ENCODE measurements around the gene TDRD9. TPM values are rescaled to one million over a fixed set of nuclear protein-coding genes. Genes with fewer than 3 reads are reported as not detected.

TDRD9 gene
- total and polyA plus RNA-seq, 2 experiments from 2014 or later: 0.24 TPM; not detected in 1

- no peak for TF ChIP-seq ZNF462 (CRISPR knock-in tag; IDR thresholded peaks at IDR 0.05)
- no peak for TF ChIP-seq EZH2 (IDR thresholded peaks at IDR 0.05; ENCODE audit: low read depth, unreplicated experiment)
- TF ChIP-seq STAT1 (IDR thresholded peaks at IDR 0.05; ENCODE audit: unreplicated experiment): no peak
- TF ChIP-seq CTCF (conservative IDR thresholded peaks at IDR 0.05; ENCODE audit: low read depth in 2 of 2): no peak
- TF ChIP-seq ZNF114 (CRISPR knock-in tag; IDR thresholded peaks at IDR 0.05): no peak
- TF ChIP-seq NANOG (IDR thresholded peaks at IDR 0.05; ENCODE audit: borderline replicate concordance): no peak
- no peak for TF ChIP-seq EZH2phosphoT487 (IDR thresholded peaks at IDR 0.05; ENCODE audit: unreplicated experiment)
- no peak for TF ChIP-seq JUNB (IDR thresholded peaks at IDR 0.05; ENCODE audit: unreplicated experiment)
- TF ChIP-seq, protein P1, sequence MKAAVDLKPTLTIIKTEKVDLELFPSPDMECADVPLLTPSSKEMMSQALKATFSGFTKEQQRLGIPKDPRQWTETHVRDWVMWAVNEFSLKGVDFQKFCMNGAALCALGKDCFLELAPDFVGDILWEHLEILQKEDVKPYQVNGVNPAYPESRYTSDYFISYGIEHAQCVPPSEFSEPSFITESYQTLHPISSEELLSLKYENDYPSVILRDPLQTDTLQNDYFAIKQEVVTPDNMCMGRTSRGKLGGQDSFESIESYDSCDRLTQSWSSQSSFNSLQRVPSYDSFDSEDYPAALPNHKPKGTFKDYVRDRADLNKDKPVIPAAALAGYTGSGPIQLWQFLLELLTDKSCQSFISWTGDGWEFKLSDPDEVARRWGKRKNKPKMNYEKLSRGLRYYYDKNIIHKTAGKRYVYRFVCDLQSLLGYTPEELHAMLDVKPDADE (IDR thresholded peaks at IDR 0.05): no peak
Measured at GRCh38 chr14:103943673-103944072, 15.4 kb downstream of the TDRD9 start (continued).

Measured in GM23338 (cell line).